RPMI7951 (cell line): Measurements from ENCODE around the gene ZP2. TPM values are rescaled to one million over a fixed set of nuclear protein-coding genes. Genes with fewer than 3 reads are reported as not detected.
"Not testable (repeated sequence)": the region's sequence is repeated elsewhere in the genome, so short reads cannot be mapped to it uniquely, and the experiment has no call there.

Experiments used
- DNase-seq: peaks from one replicate; pipeline ENCODE4 v3.0.0-alpha.2; 2012; ENCODE audit warnings: low read depth
- total RNA-seq: library from RNA; depleted of rRNA; stranded (reverse); fragments of >200 nt; shearing (Covaris generic); gene quantifications from 2 replicates; pipeline ENCODE4 v1.2.3, GENCODE V29; 2014; rRNA removed

The ZP2 gene
- total RNA-seq, result not detected in 2 replicates

- no peak for DNase-seq
Measured at GRCh38 chr16:21211486-21211885, at the start of gene ZP2. Gene ZP2, minus strand, starts transcription at chr16:21211574. Its CDS starts 27 bp downstream, at chr16:21211547.

GRCh38 chr16:21257284-21257683, 45.9 kb upstream of the ZP2 start:
- DNase-seq, result no peak

GRCh38 chr16:21256636-21257035, 45.3 kb upstream of the ZP2 start:
- no peak for DNase-seq

- DNase-seq, result no peak
Measured at GRCh38 chr16:21253470-21253869, 42.1 kb upstream of the ZP2 start.

GRCh38 chr16:21250072-21250923, 38.9 kb upstream of the ZP2 start:
- DNase-seq, result no peak

- DNase-seq, result not testable (repeated sequence)
Measured at GRCh38 chr16:21248179-21248578, 36.8 kb upstream of the ZP2 start.

GRCh38 chr16:21244518-21245215, 33.3 kb upstream of the ZP2 start:
- no peak for DNase-seq

GRCh38 chr16:21242756-21243155, 31.4 kb upstream of the ZP2 start:
- DNase-seq, result no peak

GRCh38 chr16:21239646-21240045, 28.3 kb upstream of the ZP2 start:
- no peak for DNase-seq

GRCh38 chr16:21236831-21237230, 25.5 kb upstream of the ZP2 start:
- no peak for DNase-seq

GRCh38 chr16:21235199-21235585, 23.8 kb upstream of the ZP2 start:
- no peak for DNase-seq

GRCh38 chr16:21233521-21234150, 22.3 kb upstream of the ZP2 start, which contains the start of gene ANKS4B:
Gene ANKS4B, plus strand, starts transcription at chr16:21233699. Its CDS starts 39 bp downstream, at chr16:21233738.
- no peak for DNase-seq

- no peak for DNase-seq
Measured at GRCh38 chr16:21233045-21233520, 21.7 kb upstream of the ZP2 start.

GRCh38 chr16:21228361-21228872, 17.0 kb upstream of the ZP2 start:
- no peak for DNase-seq

- no peak for DNase-seq
Measured at GRCh38 chr16:21227866-21228265, 16.5 kb upstream of the ZP2 start.

GRCh38 chr16:21226749-21227148, 15.4 kb upstream of the ZP2 start:
- DNase-seq, result peak; percentile 5

GRCh38 chr16:21224800-21225199, 13.4 kb upstream of the ZP2 start:
- no peak for DNase-seq

GRCh38 chr16:21223787-21224186, 12.4 kb upstream of the ZP2 start:
- no peak for DNase-seq

- peak; percentile 20 for DNase-seq
Measured at GRCh38 chr16:21222495-21223337, 11.3 kb upstream of the ZP2 start.

- DNase-seq, result no peak
Measured at GRCh38 chr16:21219551-21219950, 8.2 kb upstream of the ZP2 start.

- no peak for DNase-seq
Measured at GRCh38 chr16:21218153-21218552, 6.8 kb upstream of the ZP2 start.
